ENCODE results near the gene CFAP46. TPM values are rescaled to one million over a fixed set of nuclear protein-coding genes. Genes with fewer than 3 reads are reported as not detected.

Gene CFAP46
- total and polyA plus RNA-seq, 2 of the 4 experiments (the other 2 are of a cell fraction) = 1.3 to 1.8 TPM

- H3K23ac ChIP-seq (ENCODE audit: low read depth, low read length) = no peak overlapping the region
- H2BK15ac ChIP-seq (ENCODE audit: low read depth, low read length) = no peak overlapping the region
- no peak overlapping the region for H3K56ac ChIP-seq (ENCODE audit: extremely low read depth, insufficient read depth, low read length)
- H2BK120ac ChIP-seq (ENCODE audit: low read depth, low read length) = no peak overlapping the region
- POLR2A ChIA-PET (ENCODE audit: unreplicated experiment) = no interaction called here
- no peaks in the 10 kb centered on the region for H3K4me1 ChIP-seq (ENCODE audit: control insufficient read depth, insufficient read depth, low read length)
- no TSS peak for BruUV-seq (replicated peaks)
- H2BK20ac ChIP-seq (ENCODE audit: low read depth, low read length) = no peak overlapping the region
- ATAC-seq (ENCODE audit: low read depth) = no peak
- no peaks in the 10 kb centered on the region for H4K20me1 ChIP-seq (ENCODE audit: insufficient read depth, low read length)
- no peaks in the 10 kb centered on the region for H3K9me3 ChIP-seq (ENCODE audit: control insufficient read depth, insufficient read depth, low read length)
- no peak overlapping the region for H3K4ac ChIP-seq (ENCODE audit: low read depth, low read length)
- H4K91ac ChIP-seq (ENCODE audit: insufficient read depth, low read depth, low read length) = no peak overlapping the region
- H2AK9ac ChIP-seq (replicated peaks; ENCODE audit: low read depth, low read length, poor library complexity) = no peak overlapping the region
- no peak overlapping the region for H2BK5ac ChIP-seq (ENCODE audit: low read depth, low read length, poor library complexity, severe bottlenecking)
- H4K8ac ChIP-seq (ENCODE audit: low read depth in 2 of 2, low read length in 2 of 2) = no peak overlapping the region
- H3K4me3 ChIP-seq (ENCODE audit: insufficient read depth, low read depth, low read length) = no peak overlapping the region
- H2AFZ ChIP-seq (replicated peaks; ENCODE audit: low read length, poor library complexity) = no peak overlapping the region
- 91% methylated on average over 12 of the region's 25 CpGs; no CpG with 5 or more reads in 1 of the 2 experiments for WGBS, 2 experiments (ENCODE audit: extremely low coverage in 2 of 2, insufficient read length in 1 of 2)
- no peak overlapping the region for H3K4me2 ChIP-seq (ENCODE audit: low read depth, low read length)
- intact Hi-C loops (cut with micrococcal nuclease) = no loop called here
- no peak overlapping the region for H3K9ac ChIP-seq (ENCODE audit: low read depth, low read length)
- dilution Hi-C loops (cut with HindIII; ENCODE audit: low sequenced_read_pairs, unreplicated experiment) = no loop called here
- H4K5ac ChIP-seq (ENCODE audit: low read depth, low read length) = no peak overlapping the region
- no peak overlapping the region for H3K27ac ChIP-seq (ENCODE audit: insufficient read depth, low read length)
- CTCF ChIA-PET = no interaction called here
- H3K9me1 ChIP-seq (ENCODE audit: insufficient read depth, low read length) = no peaks in the 10 kb centered on the region
- no peak overlapping the region for H3K18ac ChIP-seq (ENCODE audit: low read depth, low read length)
- H3K14ac ChIP-seq (replicated peaks; ENCODE audit: low read depth, low read length) = no peak overlapping the region
- no peaks in the 10 kb centered on the region for H3K36me3 ChIP-seq (ENCODE audit: control insufficient read depth, insufficient read depth, low read length)
- H3K27me3 ChIP-seq (ENCODE audit: control insufficient read depth, insufficient read depth, low read length) = peaks cover 31% of the 10 kb centered on the region
- H3K79me1 ChIP-seq (ENCODE audit: low read depth in 1 of 2, low read length in 2 of 2) = no peaks in the 10 kb centered on the region
- H2AK5ac ChIP-seq (ENCODE audit: low read depth, low read length) = no peak overlapping the region
- in situ Hi-C loops (cut with MboI; ENCODE audit: low sequenced_read_pairs) = no loop called here
- DNase-seq = no peak
- no peak for TF ChIP-seq CHD1 (IDR thresholded peaks at IDR 0.05; ENCODE audit: low read depth, low read length)
- TF ChIP-seq, protein P1, sequence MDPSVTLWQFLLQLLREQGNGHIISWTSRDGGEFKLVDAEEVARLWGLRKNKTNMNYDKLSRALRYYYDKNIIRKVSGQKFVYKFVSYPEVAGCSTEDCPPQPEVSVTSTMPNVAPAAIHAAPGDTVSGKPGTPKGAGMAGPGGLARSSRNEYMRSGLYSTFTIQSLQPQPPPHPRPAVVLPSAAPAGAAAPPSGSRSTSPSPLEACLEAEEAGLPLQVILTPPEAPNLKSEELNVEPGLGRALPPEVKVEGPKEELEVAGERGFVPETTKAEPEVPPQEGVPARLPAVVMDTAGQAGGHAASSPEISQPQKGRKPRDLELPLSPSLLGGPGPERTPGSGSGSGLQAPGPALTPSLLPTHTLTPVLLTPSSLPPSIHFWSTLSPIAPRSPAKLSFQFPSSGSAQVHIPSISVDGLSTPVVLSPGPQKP (IDR thresholded peaks at IDR 0.05; ENCODE audit: borderline replicate concordance, low read depth, low read length) = no peak
- TF ChIP-seq RCOR1 (IDR thresholded peaks at IDR 0.05; ENCODE audit: insufficient replicate concordance, low read length) = no peak
- TF ChIP-seq BHLHE40 (IDR thresholded peaks at IDR 0.05; ENCODE audit: low read depth, low read length) = no peak
- TF ChIP-seq, protein P2, sequence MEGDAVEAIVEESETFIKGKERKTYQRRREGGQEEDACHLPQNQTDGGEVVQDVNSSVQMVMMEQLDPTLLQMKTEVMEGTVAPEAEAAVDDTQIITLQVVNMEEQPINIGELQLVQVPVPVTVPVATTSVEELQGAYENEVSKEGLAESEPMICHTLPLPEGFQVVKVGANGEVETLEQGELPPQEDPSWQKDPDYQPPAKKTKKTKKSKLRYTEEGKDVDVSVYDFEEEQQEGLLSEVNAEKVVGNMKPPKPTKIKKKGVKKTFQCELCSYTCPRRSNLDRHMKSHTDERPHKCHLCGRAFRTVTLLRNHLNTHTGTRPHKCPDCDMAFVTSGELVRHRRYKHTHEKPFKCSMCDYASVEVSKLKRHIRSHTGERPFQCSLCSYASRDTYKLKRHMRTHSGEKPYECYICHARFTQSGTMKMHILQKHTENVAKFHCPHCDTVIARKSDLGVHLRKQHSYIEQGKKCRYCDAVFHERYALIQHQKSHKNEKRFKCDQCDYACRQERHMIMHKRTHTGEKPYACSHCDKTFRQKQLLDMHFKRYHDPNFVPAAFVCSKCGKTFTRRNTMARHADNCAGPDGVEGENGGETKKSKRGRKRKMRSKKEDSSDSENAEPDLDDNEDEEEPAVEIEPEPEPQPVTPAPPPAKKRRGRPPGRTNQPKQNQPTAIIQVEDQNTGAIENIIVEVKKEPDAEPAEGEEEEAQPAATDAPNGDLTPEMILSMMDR (conservative IDR thresholded peaks at IDR 0.05; ENCODE audit: low read depth, low read length) = no peak
- TF ChIP-seq, protein P3, sequence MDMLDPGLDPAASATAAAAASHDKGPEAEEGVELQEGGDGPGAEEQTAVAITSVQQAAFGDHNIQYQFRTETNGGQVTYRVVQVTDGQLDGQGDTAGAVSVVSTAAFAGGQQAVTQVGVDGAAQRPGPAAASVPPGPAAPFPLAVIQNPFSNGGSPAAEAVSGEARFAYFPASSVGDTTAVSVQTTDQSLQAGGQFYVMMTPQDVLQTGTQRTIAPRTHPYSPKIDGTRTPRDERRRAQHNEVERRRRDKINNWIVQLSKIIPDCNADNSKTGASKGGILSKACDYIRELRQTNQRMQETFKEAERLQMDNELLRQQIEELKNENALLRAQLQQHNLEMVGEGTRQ (IDR thresholded peaks at IDR 0.05; ENCODE audit: low read depth, low read length) = no peak
- TF ChIP-seq CEBPB (IDR thresholded peaks at IDR 0.05; ENCODE audit: low read depth, low read length) = no peak
- no peak for TF ChIP-seq SMC3 (IDR thresholded peaks at IDR 0.05; ENCODE audit: low read depth, low read length)
- TF ChIP-seq NFE2L2 (IDR thresholded peaks at IDR 0.05; ENCODE audit: low read depth, low read length) = no peak
- TF ChIP-seq FOS (IDR thresholded peaks at IDR 0.05; ENCODE audit: low read depth, low read length) = no peak
- no peak for TF ChIP-seq MAZ (IDR thresholded peaks at IDR 0.05; ENCODE audit: borderline replicate concordance, low read depth, low read length)
- no peak for TF ChIP-seq MXI1 (IDR thresholded peaks at IDR 0.05; ENCODE audit: borderline replicate concordance, low read depth, low read length)
- no peak for TF ChIP-seq MAFK (IDR thresholded peaks at IDR 0.05; ENCODE audit: low read depth, low read length)
Observed at GRCh38 chr10:132977076-132977475, 34.7 kb upstream of the CFAP46 start.
